ENCODE data around the gene ZMIZ1.

Gene ZMIZ1

GRCh38 chr10:79066411-79067240, 2.1 kb upstream of the ZMIZ1 start (continued):
- TF ChIP-seq ZNF580 (tag by site-specific recombination; IDR thresholded peaks at IDR 0.05) (0 out of 2 replicates have a peak, but pooled peaks have one; percentile 29), ZNF157 (tag by site-specific recombination; IDR thresholded peaks at IDR 0.05) (no peak), ZNF280D (tag by site-specific recombination; IDR thresholded peaks at IDR 0.05) (no peak), ZNF549 (tag by site-specific recombination; IDR thresholded peaks at IDR 0.05) (no peak), ZNF560 (tag by site-specific recombination; IDR thresholded peaks at IDR 0.05; ENCODE audit: borderline replicate concordance) (no peak), ZNF324 (tag by site-specific recombination; IDR thresholded peaks at IDR 0.05) (no peak), PRDM6 (tag by site-specific recombination; IDR thresholded peaks at IDR 0.05) (no peak), ZIC2 (tag by site-specific recombination; IDR thresholded peaks at IDR 0.05) (peak; percentile 37; the same call in 1 of the 2 replicates), SP3 (tag by site-specific recombination; IDR thresholded peaks at IDR 0.05) (peak; percentile 46), HOXA7 (CRISPR knock-in tag; IDR thresholded peaks at IDR 0.05; ENCODE audit: borderline replicate concordance) (no peak), ZFHX2 (tag by site-specific recombination; conservative IDR thresholded peaks at IDR 0.05) (peak; percentile 95)

- peaks cover 7% of the 10 kb centered on the region for H3K4me1 ChIP-seq (ENCODE audit: control insufficient read depth, insufficient read depth, low read length)
- no peaks in the 10 kb centered on the region for H3K9me3 ChIP-seq (ENCODE audit: control insufficient read depth, insufficient read depth, low read depth, low read length)
- no peaks in the 10 kb centered on the region for H3K36me3 ChIP-seq (ENCODE audit: control insufficient read depth in 2 of 2, insufficient read depth in 1 of 2, low read length in 2 of 2)
- ChIA-PET POLR2A (interaction anchor here (0.6 to 1.2 kb wide), 3 partner anchors 11 to 88 kb away, joined by 3 to 7 read pairs (median 6); no protein-coding TSS in a partner anchor), CTCF (interaction anchor here (0.7 to 3.9 kb wide), 4 partner anchors 84 to 128 kb away, joined by 3 to 19 read pairs (median 5); no protein-coding TSS in a partner anchor)
- H3K27ac ChIP-seq (ENCODE audit: extremely low read depth, low read depth, low read length): peak overlapping the region; percentile 49; the same call in 1 of the 2 replicates
- peak overlapping the region; percentile 35 for H3K4me3 ChIP-seq (ENCODE audit: low read depth, low read length)
- peak; percentile 84 for TF ChIP-seq ZBTB20 (tag by site-specific recombination; IDR thresholded peaks at IDR 0.05)
- TF ChIP-seq ZNF211 (tag by site-specific recombination; IDR thresholded peaks at IDR 0.05; ENCODE audit: low read depth): no peak
- TF ChIP-seq ZNF596 (tag by site-specific recombination; IDR thresholded peaks at IDR 0.05): no peak
- no peak for TF ChIP-seq PRDM6 (tag by site-specific recombination; IDR thresholded peaks at IDR 0.05)
- no peak for TF ChIP-seq ZNF645 (tag by site-specific recombination; IDR thresholded peaks at IDR 0.05)
- TF ChIP-seq ZNF654 (tag by site-specific recombination; IDR thresholded peaks at IDR 0.05; ENCODE audit: low read depth): no peak
- TF ChIP-seq ZNF16 (tag by site-specific recombination; IDR thresholded peaks at IDR 0.05; ENCODE audit: low read depth): no peak
- TF ChIP-seq ZNF324 (tag by site-specific recombination; IDR thresholded peaks at IDR 0.05): 0 out of 2 replicates have a peak, but pooled peaks have one; percentile 41
- TF ChIP-seq ZNF157 (tag by site-specific recombination; IDR thresholded peaks at IDR 0.05): no peak
- peak; percentile 71 for TF ChIP-seq ZNF600 (tag by site-specific recombination; IDR thresholded peaks at IDR 0.05)
- TF ChIP-seq ZSCAN18 (tag by site-specific recombination; IDR thresholded peaks at IDR 0.05): 0 out of 2 replicates have a peak, but pooled peaks have one; percentile 54
- TF ChIP-seq REPIN1 (tag by site-specific recombination; IDR thresholded peaks at IDR 0.05; ENCODE audit: low read depth): 0 out of 2 replicates have a peak, but pooled peaks have one; percentile 47
- peak; percentile 99 for TF ChIP-seq EGR2 (tag by site-specific recombination; IDR thresholded peaks at IDR 0.05; ENCODE audit: low read depth)
Measured at GRCh38 chr10:79067241-79068202, 1.2 kb upstream of the ZMIZ1 start.

All from HEK293 (cell line).